Lung (tissue), 12 donors: Measurements from ENCODE around the gene PLA2G4F. TPM values are rescaled to one million over a fixed set of nuclear protein-coding genes. Genes with fewer than 3 reads are reported as not detected.

ENCODE experiments used
- ATAC-seq: fragments of 200-7000 bp; cut with Tn5 transposase; one replicate; pipeline ENCODE4 v1.9.1; 2020; ENCODE audit warnings: moderate number of reproducible peaks; ENCODE audit not compliant: insufficient read depth, low FRiP score
- DNase-seq, 3 donors: peaks; one replicate each; pipeline ENCODE4 v3.0.0-alpha.2; 2013 to 2017
- H3K27ac ChIP-seq, 2 donors: one replicate each; pipeline ENCODE4 v1.5.1; 2013; ENCODE audit warnings: mild to moderate bottlenecking in 2 of 2, moderate library complexity in 2 of 2, control low read depth in 1 of 2, inconsistent platforms in 1 of 2, low read depth in 1 of 2, low read length in 1 of 2
- H3K27me3 ChIP-seq, 3 donors: one replicate each; pipeline ENCODE4 v1.5.1; 2013; ENCODE audit warnings: low read length in 2 of 3; ENCODE audit not compliant: control insufficient read depth in 3 of 3, insufficient read depth in 3 of 3
- H3K36me3 ChIP-seq, 4 donors: one replicate each; pipeline ENCODE4 v1.5.1; 2013; ENCODE audit warnings: low read length in 4 of 4, mild to moderate bottlenecking in 1 of 4, moderate library complexity in 1 of 4; ENCODE audit not compliant: control insufficient read depth in 4 of 4, insufficient read depth in 4 of 4
- H3K4me1 ChIP-seq, 5 donors: one replicate each; pipeline ENCODE4 v1.5.1; 2013; ENCODE audit warnings: low read length in 5 of 5, mild to moderate bottlenecking in 2 of 5, moderate library complexity in 1 of 5; ENCODE audit not compliant: control insufficient read depth in 5 of 5, insufficient read depth in 5 of 5
- H3K4me3 ChIP-seq: one replicate; pipeline ENCODE4 v1.5.1; 2013; ENCODE audit warnings: mild to moderate bottlenecking, control low read depth, moderate library complexity
- H3K9ac ChIP-seq, 2 donors: one replicate each; pipeline ENCODE4 v1.5.1; 2013; ENCODE audit warnings: low read length in 2 of 2, control low read depth in 1 of 2; ENCODE audit not compliant: insufficient read depth in 1 of 2
- H3K9me3 ChIP-seq, 4 donors: one replicate each; pipeline ENCODE4 v1.5.1; 2013; ENCODE audit warnings: low read length in 3 of 4, mild to moderate bottlenecking in 1 of 4, moderate library complexity in 1 of 4; ENCODE audit not compliant: control insufficient read depth in 4 of 4, insufficient read depth in 3 of 4
- WGBS, 2 donors: extraction: QIAGEN DNeasy Blood & Tissue Kit; methylation state at CpG; one replicate each; pipeline ENCODE4 v1.1.7; 2013; 5-methylcytosine and 5-hydroxymethylcytosine counted together
- polyA plus RNA-seq, 2 donors: library from polyadenylated mRNA; stranded (reverse); fragments of 200-250 nt; gene quantifications; one replicate each; pipeline ENCODE4 v1.2.1, GENCODE V29; 2013
- total RNA-seq, 2 donors: library from RNA; depleted of rRNA in 1 of 2; stranded (reverse); fragments of >200 nt in 1 of 2; gene quantifications; one replicate each; pipeline ENCODE4 v1.2.1, GENCODE V29; 2014 to 2021
- TF ChIP-seq, protein P1 (sequence below): IDR thresholded peaks from 2 replicates; pipeline ENCODE4 v1.5.1; 2012; ENCODE audit warnings: mild to moderate bottlenecking; ENCODE audit errors: control extremely low read depth, extremely low read depth
- donor health status: control.
- donor health status: control.
- donor health status: Bipolar disorder and iron deficiency.
- donor health status: healthy.
- donor health status: DM: yes; HTN: yes; CAD: no.

The PLA2G4F gene
- total and polyA plus RNA-seq, 4 donors: 10.9 to 116 (median 41.8) TPM

GRCh38 chr15:42171795-42172194 lies 15.4 kb upstream of the PLA2G4F start:
- DNase-seq: no peak
- TF ChIP-seq, protein P1, sequence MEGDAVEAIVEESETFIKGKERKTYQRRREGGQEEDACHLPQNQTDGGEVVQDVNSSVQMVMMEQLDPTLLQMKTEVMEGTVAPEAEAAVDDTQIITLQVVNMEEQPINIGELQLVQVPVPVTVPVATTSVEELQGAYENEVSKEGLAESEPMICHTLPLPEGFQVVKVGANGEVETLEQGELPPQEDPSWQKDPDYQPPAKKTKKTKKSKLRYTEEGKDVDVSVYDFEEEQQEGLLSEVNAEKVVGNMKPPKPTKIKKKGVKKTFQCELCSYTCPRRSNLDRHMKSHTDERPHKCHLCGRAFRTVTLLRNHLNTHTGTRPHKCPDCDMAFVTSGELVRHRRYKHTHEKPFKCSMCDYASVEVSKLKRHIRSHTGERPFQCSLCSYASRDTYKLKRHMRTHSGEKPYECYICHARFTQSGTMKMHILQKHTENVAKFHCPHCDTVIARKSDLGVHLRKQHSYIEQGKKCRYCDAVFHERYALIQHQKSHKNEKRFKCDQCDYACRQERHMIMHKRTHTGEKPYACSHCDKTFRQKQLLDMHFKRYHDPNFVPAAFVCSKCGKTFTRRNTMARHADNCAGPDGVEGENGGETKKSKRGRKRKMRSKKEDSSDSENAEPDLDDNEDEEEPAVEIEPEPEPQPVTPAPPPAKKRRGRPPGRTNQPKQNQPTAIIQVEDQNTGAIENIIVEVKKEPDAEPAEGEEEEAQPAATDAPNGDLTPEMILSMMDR: no peak
- ATAC-seq: no peak
- Histone ChIP-seq H3K4me1 (peaks cover 0 to 6% (median 0%) of the 10 kb centered on the region in 5 donors), H3K4me3 (no peak overlapping the region), H3K36me3 (peaks cover 25 to 48% (median 33%) of the 10 kb centered on the region in 4 donors), H3K27me3 (no peaks in the 10 kb centered on the region), H3K27ac (peak overlapping the region in 1 of 2 donors; percentile 6), H3K9ac (no peak overlapping the region), H3K9me3 (no peaks in the 10 kb centered on the region)
- WGBS, 2 donors: 53 to 68% methylated on average over 1 of the region's 1 CpG

DNA sequence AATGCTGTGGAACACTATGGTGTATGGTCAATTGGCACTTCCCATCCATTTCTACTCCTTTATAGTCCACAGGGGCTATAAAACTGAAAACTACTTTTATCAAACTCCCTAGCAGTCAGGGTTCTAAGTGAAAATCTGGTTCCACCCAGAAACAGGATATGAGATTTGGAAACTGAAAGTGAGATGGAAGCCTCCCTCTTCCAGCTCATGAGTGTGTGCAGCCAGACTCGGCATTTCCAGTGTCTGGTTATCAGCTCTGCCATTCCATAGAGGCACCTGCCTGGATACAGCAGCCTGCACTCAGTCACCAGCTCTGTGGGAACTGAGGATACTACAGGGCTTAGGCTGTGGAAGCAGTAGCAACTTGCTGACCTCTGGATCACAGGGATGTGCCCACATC lies 14.7 kb upstream of the PLA2G4F start:
- DNase-seq: no peak
- TF ChIP-seq, protein P1: no peak
- Histone ChIP-seq H3K9ac (no peak overlapping the region), H3K4me3 (no peak overlapping the region), H3K4me1 (peaks cover 0 to 6% (median 0%) of the 10 kb centered on the region in 5 donors), H3K36me3 (peaks cover 31 to 54% (median 39%) of the 10 kb centered on the region in 4 donors), H3K27me3 (no peaks in the 10 kb centered on the region), H3K9me3 (no peaks in the 10 kb centered on the region), H3K27ac (no peak overlapping the region)
- no peak for ATAC-seq
- 43 to 80% methylated on average over 1 of the region's 1 CpG for WGBS, 2 donors

DNA sequence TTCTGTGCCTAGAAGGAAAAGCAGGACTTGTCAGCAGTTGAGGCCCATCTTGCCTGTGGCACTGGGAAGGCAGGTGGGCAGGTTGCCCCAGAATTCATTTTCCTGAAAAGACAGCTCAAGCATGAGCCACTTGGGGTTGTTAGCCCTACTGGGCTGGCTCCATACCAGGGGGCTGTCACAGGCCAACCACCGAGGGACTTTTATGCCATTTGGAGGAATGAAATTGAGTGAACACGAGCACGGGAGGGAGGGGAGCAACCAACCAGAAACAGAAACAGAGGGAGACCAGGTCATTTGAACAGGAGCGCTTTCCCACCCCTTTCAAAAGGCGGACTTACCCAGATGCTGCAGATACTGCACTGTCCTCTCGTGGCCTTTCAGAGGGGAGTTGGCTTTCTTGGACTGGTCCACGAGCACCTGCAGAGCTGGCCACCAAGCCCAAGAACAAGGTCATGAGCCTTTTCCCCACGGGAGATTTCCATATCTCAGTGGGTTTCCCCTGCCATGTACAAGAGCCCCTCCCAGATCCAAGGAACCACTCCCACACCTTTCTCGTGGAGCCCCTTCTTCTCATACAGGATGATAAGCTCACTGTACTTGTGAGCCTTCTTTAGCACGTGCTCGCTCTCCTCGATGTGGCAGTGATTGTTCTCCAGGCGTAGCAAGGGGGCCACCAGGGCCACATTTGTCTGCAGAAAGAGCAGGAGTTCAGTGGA lies 9.9 kb upstream of the PLA2G4F start:
- no peak overlapping the region for H3K4me3 ChIP-seq
- H3K36me3 ChIP-seq: peaks cover 40 to 66% (median 59%) of the 10 kb centered on the region in 4 donors
- H3K27me3 ChIP-seq: no peaks in the 10 kb centered on the region
- 94 to 95% methylated on average over 13 of the region's 13 CpGs for WGBS, 2 donors
- no peak overlapping the region for H3K9ac ChIP-seq
- no peaks in the 10 kb centered on the region for H3K9me3 ChIP-seq
- no peak overlapping the region for H3K27ac ChIP-seq
- TF ChIP-seq, protein P1: no peak
- no peak for DNase-seq
- ATAC-seq: no peak
- H3K4me1 ChIP-seq: peaks cover 0 to 2% (median 0%) of the 10 kb centered on the region in 5 donors

DNA sequence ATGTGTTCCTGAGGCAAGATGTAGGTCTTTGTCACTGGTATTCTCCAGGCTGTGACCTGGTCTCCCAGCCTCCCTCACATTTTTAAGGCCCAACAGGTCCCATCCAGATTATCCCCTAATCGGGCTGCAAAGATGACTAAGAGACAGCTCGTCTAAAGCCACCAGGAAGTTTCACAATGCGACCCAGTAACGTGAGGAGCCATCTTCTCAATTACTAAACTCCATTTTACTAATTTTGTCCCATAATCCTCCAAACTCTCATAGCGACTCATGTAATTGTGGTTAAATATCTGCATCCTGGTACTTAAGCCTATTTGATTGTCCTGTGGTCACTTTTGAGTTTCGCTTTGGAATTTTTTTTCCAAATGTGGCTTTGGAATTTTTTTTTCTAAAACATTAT lies 8.7 kb upstream of the PLA2G4F start:
- no peaks in the 10 kb centered on the region for H3K27me3 ChIP-seq
- no peak for DNase-seq
- no peaks in the 10 kb centered on the region for H3K4me1 ChIP-seq
- H3K27ac ChIP-seq: no peak overlapping the region
- TF ChIP-seq, protein P1: no peak
- H3K9me3 ChIP-seq: no peaks in the 10 kb centered on the region
- ATAC-seq: no peak
- H3K36me3 ChIP-seq: peaks cover 49 to 70% (median 57%) of the 10 kb centered on the region in 4 donors
- H3K9ac ChIP-seq: no peak overlapping the region
- H3K4me3 ChIP-seq: no peak overlapping the region
- 62 to 79% methylated on average over 6 of the region's 6 CpGs for WGBS, 2 donors
